ENCODE data around the gene MAN1C1. TPM values are rescaled to one million over a fixed set of nuclear protein-coding genes. Genes with fewer than 3 reads are reported as not detected.

MAN1C1 gene
- total RNA-seq, 2 experiments from 2014 or later, result 3.7 to 4.4 TPM

DNA sequence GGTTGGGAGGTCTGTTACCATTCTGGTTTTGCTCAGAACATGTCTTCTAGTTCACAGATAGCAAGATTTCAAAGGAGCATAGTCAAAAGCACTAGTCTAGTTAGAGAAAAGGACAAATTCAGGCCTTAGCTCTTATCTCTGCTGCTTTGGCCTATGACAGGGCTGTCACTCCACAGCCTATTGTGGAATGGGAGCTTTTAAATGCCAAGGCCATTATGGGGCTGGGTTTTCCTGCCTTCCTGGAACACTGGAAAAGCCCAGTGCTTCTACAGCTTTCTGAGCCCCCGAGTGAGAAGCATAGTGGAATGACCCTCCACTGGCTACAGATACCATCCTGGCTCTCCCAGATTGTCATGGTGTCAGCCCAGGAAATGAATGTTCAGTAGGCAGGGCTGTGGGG is 212.5 kb downstream of the MAN1C1 start:
- no peaks in the 10 kb centered on the region for H3K9me3 Mint-ChIP-seq
- H3K36me3 Mint-ChIP-seq (ENCODE audit: low read depth), result peaks cover 42% of the 10 kb centered on the region
- H3K4me1 Mint-ChIP-seq (ENCODE audit: low read depth), result peaks cover 5% of the 10 kb centered on the region
- TF ChIP-seq, protein P1, sequence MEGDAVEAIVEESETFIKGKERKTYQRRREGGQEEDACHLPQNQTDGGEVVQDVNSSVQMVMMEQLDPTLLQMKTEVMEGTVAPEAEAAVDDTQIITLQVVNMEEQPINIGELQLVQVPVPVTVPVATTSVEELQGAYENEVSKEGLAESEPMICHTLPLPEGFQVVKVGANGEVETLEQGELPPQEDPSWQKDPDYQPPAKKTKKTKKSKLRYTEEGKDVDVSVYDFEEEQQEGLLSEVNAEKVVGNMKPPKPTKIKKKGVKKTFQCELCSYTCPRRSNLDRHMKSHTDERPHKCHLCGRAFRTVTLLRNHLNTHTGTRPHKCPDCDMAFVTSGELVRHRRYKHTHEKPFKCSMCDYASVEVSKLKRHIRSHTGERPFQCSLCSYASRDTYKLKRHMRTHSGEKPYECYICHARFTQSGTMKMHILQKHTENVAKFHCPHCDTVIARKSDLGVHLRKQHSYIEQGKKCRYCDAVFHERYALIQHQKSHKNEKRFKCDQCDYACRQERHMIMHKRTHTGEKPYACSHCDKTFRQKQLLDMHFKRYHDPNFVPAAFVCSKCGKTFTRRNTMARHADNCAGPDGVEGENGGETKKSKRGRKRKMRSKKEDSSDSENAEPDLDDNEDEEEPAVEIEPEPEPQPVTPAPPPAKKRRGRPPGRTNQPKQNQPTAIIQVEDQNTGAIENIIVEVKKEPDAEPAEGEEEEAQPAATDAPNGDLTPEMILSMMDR (IDR thresholded peaks at IDR 0.05), result no peak
- H3K4me3 Mint-ChIP-seq, result no peak overlapping the region
- ChIA-PET CTCF (interaction anchor here (1.8 to 3.6 kb wide), 2 partner anchors 8 to 66 kb away, joined by 6 to 18 read pairs; partner anchors contain the start of gene MTFR1L), POLR2A (interaction anchor here (1.5 to 4.4 kb wide), 3 partner anchors 8 to 14 kb away, joined by 4 to 23 read pairs (median 8); partner anchors contain the start of gene MTFR1L)
- ATAC-seq (no peak), DNase-seq (no peak)
- H3K27ac Mint-ChIP-seq, result no peak overlapping the region
- no peaks in the 10 kb centered on the region for H3K27me3 Mint-ChIP-seq
- intact Hi-C loops (cut with micrococcal nuclease), result no loop called here

DNA sequence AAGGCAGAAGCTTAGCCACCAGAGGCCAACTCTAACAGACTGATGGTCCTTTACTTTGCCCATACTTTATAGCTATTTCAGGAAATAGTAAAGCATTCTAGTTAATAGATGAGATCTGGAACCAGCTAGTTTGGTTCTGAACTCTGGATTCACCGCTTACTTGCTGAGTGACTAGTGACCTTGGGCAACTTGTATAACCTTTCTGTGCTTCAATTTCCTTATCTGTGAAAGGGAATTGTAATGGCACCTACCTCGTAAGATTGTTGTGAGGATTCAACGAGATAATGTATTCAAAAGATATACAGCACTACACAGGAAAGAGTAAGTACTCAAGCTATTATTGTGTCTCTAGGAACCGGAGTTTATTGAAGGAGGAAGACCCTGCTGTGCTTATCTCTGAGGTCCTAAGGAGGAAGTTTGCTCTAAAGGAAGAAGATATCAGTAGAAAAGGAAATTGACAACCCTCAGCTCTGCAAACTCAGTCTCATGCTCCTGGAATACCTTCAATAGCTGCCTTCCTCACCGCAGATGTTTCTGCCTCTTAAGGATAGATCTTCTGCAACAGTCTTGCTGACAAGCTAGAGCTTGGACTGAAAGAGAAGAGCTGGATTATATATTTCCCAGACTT is 215.1 kb downstream of the MAN1C1 start:
- TF ChIP-seq, protein P1 (IDR thresholded peaks at IDR 0.05), result no peak
- intact Hi-C loops (cut with micrococcal nuclease), result no loop called here
- ATAC-seq (no peak), DNase-seq (no peak)
- Mint-ChIP-seq H3K9me3 (no peaks in the 10 kb centered on the region), H3K4me3 (no peak overlapping the region), H3K27me3 (no peaks in the 10 kb centered on the region), H3K4me1 (ENCODE audit: low read depth) (peaks cover 5% of the 10 kb centered on the region), H3K27ac (no peak overlapping the region), H3K36me3 (ENCODE audit: low read depth) (peaks cover 53% of the 10 kb centered on the region)
- ChIA-PET POLR2A (interaction anchor here (0.6 to 4.4 kb wide), 5 partner anchors 8 to 276 kb away, joined by 3 to 23 read pairs (median 3); partner anchors contain the start of gene MTFR1L), CTCF (interaction anchor here (1.5 to 3.6 kb wide), 2 partner anchors 11 to 166 kb away, joined by 4 to 18 read pairs; partner anchors contain the start of genes MTFR1L and PAFAH2)

DNA sequence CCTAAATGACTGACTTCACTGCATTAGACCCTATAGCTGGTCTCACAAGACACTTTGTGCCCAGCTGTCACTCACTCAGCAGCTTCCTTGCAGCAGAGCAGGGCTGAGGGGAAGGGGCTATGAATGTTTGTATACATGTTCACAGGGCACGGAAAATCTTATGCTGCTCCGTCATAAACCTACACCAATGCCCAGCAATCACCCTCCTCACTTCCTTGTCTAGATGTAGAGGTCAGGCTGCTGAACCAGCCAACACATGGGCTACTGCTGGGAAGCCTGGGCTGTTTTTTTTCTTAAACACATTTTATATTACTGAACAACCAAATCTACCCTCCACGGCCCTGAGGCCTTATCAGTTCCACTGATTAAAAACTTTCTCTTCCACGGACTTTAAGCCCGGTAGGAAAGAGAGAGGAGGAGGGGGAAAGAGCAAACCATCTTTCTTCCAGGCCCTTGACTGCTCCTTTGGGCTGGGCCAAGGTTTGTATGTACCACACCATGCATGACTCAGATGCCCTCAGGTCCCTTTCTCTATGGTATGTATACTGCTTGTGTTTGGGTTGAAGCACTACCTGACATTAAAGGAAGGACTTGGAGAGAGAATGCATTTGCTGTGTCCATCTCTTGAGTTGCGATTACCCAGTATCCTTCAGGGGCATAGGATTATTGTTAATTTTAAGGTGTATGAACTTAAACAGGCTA is 215.9 kb downstream of the MAN1C1 start:
- Mint-ChIP-seq H3K27me3 (no peaks in the 10 kb centered on the region), H3K4me3 (no peak overlapping the region), H3K9me3 (no peaks in the 10 kb centered on the region), H3K4me1 (ENCODE audit: low read depth) (peaks cover 5% of the 10 kb centered on the region), H3K36me3 (ENCODE audit: low read depth) (peaks cover 54% of the 10 kb centered on the region), H3K27ac (no peak overlapping the region)
- DNase-seq (no peak), ATAC-seq (no peak)
- CTCF ChIA-PET, result interaction anchor here (1.2 to 3.6 kb wide), 3 partner anchors 12 to 260 kb away, joined by 3 to 18 read pairs (median 4); partner anchors contain the start of genes MTFR1L and PAFAH2
- POLR2A ChIA-PET, result interaction anchor here (1.2 to 4.4 kb wide), 2 partner anchors 9 to 12 kb away, joined by 3 to 23 read pairs; partner anchors contain the start of gene MTFR1L
- intact Hi-C loops (cut with micrococcal nuclease), result no loop called here
- TF ChIP-seq, protein P1 (IDR thresholded peaks at IDR 0.05), result no peak

DNA sequence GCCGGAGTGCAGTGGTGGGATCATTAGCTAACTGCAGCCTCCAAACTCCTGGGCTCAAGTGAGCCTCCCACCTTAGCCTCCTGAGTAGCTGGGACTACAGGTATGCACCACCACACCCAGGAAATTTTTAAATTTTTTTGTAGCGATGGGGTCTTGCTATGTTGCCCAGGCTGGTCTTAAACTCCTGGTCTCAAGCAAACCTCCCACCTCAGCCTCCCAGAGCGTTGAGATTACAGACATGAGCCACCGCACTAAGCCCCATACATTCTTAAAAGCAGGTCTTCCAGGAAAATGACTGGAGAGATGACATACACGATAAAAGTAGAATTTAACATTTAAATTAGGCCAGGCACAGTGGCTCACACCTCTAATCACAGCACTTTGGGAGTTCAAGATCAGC is 216.6 kb downstream of the MAN1C1 start:
- DNase-seq, result no peak
- CTCF ChIA-PET, result interaction anchor here (1.2 kb wide), 1 partner anchor 261 kb away, joined by 3 read pairs; no protein-coding TSS in a partner anchor
- intact Hi-C loops (cut with micrococcal nuclease), result no loop called here
- TF ChIP-seq, protein P1 (IDR thresholded peaks at IDR 0.05), result no peak
- POLR2A ChIA-PET, result no interaction called here
- Mint-ChIP-seq H3K9me3 (no peaks in the 10 kb centered on the region), H3K4me3 (no peak overlapping the region), H3K27me3 (no peaks in the 10 kb centered on the region), H3K36me3 (ENCODE audit: low read depth) (peaks cover 50% of the 10 kb centered on the region), H3K4me1 (ENCODE audit: low read depth) (peaks cover 5% of the 10 kb centered on the region), H3K27ac (no peak overlapping the region)
- no peak for ATAC-seq

Other genes with a start within 250 kb of the MAN1C1 start
- gene RHCE, start 196.0 kb upstream of the MAN1C1 start, total RNA-seq, result under 1 TPM; 0.50 to 0.56 TPM
- 10 to 100 TPM; 17.1 to 18.0 TPM for gene MACO1, start 185.9 kb upstream of the MAN1C1 start, total RNA-seq
- 10 to 100 TPM; 13.4 to 14.5 TPM for gene LDLRAP1, start 73.2 kb upstream of the MAN1C1 start, total RNA-seq
- gene SELENON, start 183.4 kb downstream of the MAN1C1 start, total RNA-seq, result 10 to 100 TPM; 15.3 to 17.7 TPM
- 10 to 100 TPM; 25.6 to 27.4 TPM for gene MTFR1L, start 203.2 kb downstream of the MAN1C1 start, total RNA-seq
- 10 to 100 TPM in 1 of 2 experiments, 1 to 10 TPM in 1; 8.8 to 10.3 TPM for gene AUNIP, start 242.7 kb downstream of the MAN1C1 start, total RNA-seq